ENCODE results near the gene TBC1D17. TPM values are rescaled to one million over a fixed set of nuclear protein-coding genes. Genes with fewer than 3 reads are reported as not detected.

The TBC1D17 gene
- polyA plus RNA-seq, 3 donors from 2014 or later: 7.1 to 18.4 (median 7.3) TPM

GRCh38 chr19:49860336-49861102 is 17.0 kb upstream of the TBC1D17 start:
- Mint-ChIP-seq H3K36me3 (peaks cover 0 to 4% (median 4%) of the 10 kb centered on the region in 3 donors), H3K4me3 (no peak overlapping the region), H3K27me3 (ENCODE audit: low read depth in 3 of 3) (peaks cover 3 to 6% (median 4%) of the 10 kb centered on the region in 3 donors), H3K9me3 (no peaks in the 10 kb centered on the region), H3K27ac (peak overlapping the region in 1 of 6 donors; percentile 7), H3K4me1 (peaks cover 11 to 12% of the 10 kb centered on the region in 2 donors)
- DNase-seq: no peak

DNA sequence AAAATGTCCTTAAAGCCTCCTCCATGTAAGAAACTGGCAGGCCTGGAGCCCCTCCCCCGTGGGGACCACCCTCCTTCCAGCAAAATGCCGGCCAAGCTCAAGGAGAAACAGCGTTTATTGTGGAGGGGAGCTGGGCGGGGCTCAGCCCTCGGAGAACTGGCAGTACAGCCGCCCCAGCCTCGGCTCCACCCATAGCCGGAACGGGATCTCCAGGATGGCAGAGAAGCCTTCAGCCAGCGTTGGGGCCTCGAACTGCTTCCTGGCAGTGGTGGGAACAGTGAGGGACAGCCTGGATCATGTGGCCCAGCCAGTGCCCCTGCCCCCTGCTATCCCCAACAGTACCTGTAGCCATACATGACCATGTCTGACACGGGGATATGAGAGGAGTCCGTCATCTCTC is 16.4 kb upstream of the TBC1D17 start:
- Mint-ChIP-seq H3K9me3 (no peaks in the 10 kb centered on the region), H3K4me1 (peaks cover 14 to 17% of the 10 kb centered on the region in 2 donors), H3K4me3 (no peak overlapping the region), H3K27ac (peak overlapping the region in 2 of 6 donors; percentile 7 to 45), H3K36me3 (peaks cover 0 to 4% (median 4%) of the 10 kb centered on the region in 3 donors), H3K27me3 (ENCODE audit: low read depth in 3 of 3) (peaks cover 3 to 6% (median 4%) of the 10 kb centered on the region in 3 donors)
- no peak for DNase-seq

- H3K4me3 Mint-ChIP-seq: no peak overlapping the region
- peaks cover 21 to 24% of the 10 kb centered on the region in 2 donors for H3K4me1 Mint-ChIP-seq
- H3K27me3 Mint-ChIP-seq (ENCODE audit: low read depth in 3 of 3): peaks cover 3 to 7% (median 4%) of the 10 kb centered on the region in 3 donors
- no peak for DNase-seq
- H3K27ac Mint-ChIP-seq: peak overlapping the region in 1 of 6 donors; percentile 48
- H3K36me3 Mint-ChIP-seq: peaks cover 0 to 4% (median 4%) of the 10 kb centered on the region in 3 donors
- H3K9me3 Mint-ChIP-seq: no peaks in the 10 kb centered on the region
These were observed 15.7 kb upstream of the TBC1D17 start for GRCh38 chr19:49861541-49862378.

GRCh38 chr19:49862391-49863253 is 14.9 kb upstream of the TBC1D17 start:
- no peak overlapping the region for H3K27ac Mint-ChIP-seq
- DNase-seq: no peak
- H3K36me3 Mint-ChIP-seq: peaks cover 0 to 4% (median 4%) of the 10 kb centered on the region in 3 donors
- no peak overlapping the region for H3K4me3 Mint-ChIP-seq
- peaks cover 27 to 32% of the 10 kb centered on the region in 2 donors for H3K4me1 Mint-ChIP-seq
- peaks cover 6 to 12% (median 8%) of the 10 kb centered on the region in 3 donors for H3K27me3 Mint-ChIP-seq (ENCODE audit: low read depth in 3 of 3)
- H3K9me3 Mint-ChIP-seq: no peaks in the 10 kb centered on the region

DNA sequence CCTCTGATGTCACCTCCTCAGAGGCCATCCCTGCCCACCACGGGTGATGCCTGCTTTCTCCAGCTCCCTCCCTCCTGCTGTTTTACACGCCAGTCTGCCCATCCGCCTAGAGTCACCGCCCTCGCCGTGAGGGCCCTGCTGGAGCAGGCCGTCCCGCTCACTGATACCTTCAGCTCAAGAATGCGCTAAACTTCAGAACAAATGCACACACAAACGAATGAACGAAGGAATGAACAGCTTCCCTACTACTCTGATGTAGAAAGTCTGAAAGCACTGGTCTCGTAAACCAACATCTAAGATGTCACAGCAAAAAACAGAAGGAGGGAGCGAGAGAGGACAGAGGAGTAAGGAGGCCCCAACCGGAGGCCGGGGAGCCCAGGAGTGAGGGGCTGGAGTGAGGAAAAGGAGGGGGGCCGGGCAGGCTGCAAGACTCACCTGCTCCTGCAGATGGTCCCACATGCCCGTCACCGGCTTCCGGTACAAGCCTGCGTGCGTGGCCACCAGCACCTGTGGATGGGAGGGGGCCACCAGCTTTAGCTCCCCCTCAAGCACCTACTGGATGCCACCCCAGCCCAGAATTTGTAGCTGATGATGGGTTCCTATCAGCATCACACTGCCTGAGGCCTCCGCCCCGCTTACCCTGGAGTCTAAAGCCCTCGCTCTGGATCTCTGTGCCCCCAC is 14.1 kb upstream of the TBC1D17 start:
- peaks cover 9 to 17% (median 13%) of the 10 kb centered on the region in 3 donors for H3K27me3 Mint-ChIP-seq (ENCODE audit: low read depth in 3 of 3)
- H3K27ac Mint-ChIP-seq: no peak overlapping the region
- no peak overlapping the region for H3K4me3 Mint-ChIP-seq
- peaks cover 0 to 4% (median 4%) of the 10 kb centered on the region in 3 donors for H3K36me3 Mint-ChIP-seq
- no peak for DNase-seq
- peaks cover 35 to 40% of the 10 kb centered on the region in 2 donors for H3K4me1 Mint-ChIP-seq
- H3K9me3 Mint-ChIP-seq: no peaks in the 10 kb centered on the region

DNA sequence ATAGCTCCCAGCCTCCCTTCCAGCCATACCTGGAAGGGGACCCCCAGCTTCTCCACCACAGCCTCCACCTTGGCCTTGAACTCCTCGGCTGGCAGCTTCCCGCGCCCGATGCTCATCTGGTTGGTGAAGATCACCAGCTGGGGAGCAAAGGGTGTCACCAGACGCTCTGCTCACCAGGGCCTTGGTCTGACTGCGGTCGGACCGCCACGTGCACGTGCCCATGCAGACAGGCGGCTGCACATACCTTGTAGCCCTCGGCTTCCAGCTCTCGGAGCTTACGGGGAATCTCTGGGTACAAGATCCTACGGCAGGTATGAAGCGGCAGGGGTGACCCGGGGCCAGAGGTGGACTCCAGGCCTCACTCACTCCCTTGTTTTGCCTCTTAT is 13.6 kb upstream of the TBC1D17 start:
- no peak for DNase-seq
- Mint-ChIP-seq H3K4me3 (peak overlapping the region in 1 of 5 donors; percentile 21), H3K27me3 (ENCODE audit: low read depth in 3 of 3) (peaks cover 9 to 17% (median 13%) of the 10 kb centered on the region in 3 donors), H3K4me1 (peaks cover 39 to 43% of the 10 kb centered on the region in 2 donors), H3K36me3 (peaks cover 0 to 4% (median 4%) of the 10 kb centered on the region in 3 donors), H3K9me3 (no peaks in the 10 kb centered on the region), H3K27ac (peak overlapping the region in 1 of 6 donors; percentile 34)

DNA sequence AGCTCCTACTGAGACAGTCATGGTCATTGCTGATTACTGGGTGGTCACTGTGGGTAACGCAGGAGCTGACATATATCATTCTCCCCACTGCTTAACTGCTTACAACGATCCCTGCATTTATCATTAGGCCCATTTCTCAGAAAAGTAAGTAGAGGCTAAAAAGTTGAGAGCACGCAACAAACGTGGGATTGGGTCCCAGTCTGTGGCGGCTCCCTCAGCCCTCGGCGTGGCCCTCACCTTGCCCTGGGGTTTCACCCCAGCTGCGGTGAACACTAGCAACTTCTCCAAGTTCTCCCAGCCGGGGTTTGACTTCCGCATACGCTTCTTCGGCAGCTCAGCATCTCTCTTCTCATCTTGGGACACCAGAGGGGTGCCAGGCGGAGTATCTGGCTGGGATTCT is 12.6 kb upstream of the TBC1D17 start:
- Mint-ChIP-seq H3K9me3 (no peaks in the 10 kb centered on the region), H3K4me3 (peak overlapping the region in 1 of 5 donors; percentile 68), H3K36me3 (peaks cover 0 to 4% (median 4%) of the 10 kb centered on the region in 3 donors), H3K27me3 (ENCODE audit: low read depth in 3 of 3) (peaks cover 9 to 17% (median 11%) of the 10 kb centered on the region in 3 donors), H3K4me1 (peaks cover 39 to 43% of the 10 kb centered on the region in 2 donors), H3K27ac (no peak overlapping the region)
- no peak for DNase-seq

GRCh38 chr19:49866933-49867782 is 10.3 kb upstream of the TBC1D17 start, which contains the start of gene PNKP:
Gene PNKP (minus strand): TSS chr19:49867576. CDS start chr19:49867204, 372 bp downstream.
- Mint-ChIP-seq H3K4me1 (peaks cover 56% of the 10 kb centered on the region in 2 donors), H3K27ac (peak within 1 kb of the TSS in 3 of 6 donors; percentile 90 to 99 (median 98)), H3K4me3 (peak within 1 kb of the TSS in 1 of 5 donors; percentile 100)

DNA sequence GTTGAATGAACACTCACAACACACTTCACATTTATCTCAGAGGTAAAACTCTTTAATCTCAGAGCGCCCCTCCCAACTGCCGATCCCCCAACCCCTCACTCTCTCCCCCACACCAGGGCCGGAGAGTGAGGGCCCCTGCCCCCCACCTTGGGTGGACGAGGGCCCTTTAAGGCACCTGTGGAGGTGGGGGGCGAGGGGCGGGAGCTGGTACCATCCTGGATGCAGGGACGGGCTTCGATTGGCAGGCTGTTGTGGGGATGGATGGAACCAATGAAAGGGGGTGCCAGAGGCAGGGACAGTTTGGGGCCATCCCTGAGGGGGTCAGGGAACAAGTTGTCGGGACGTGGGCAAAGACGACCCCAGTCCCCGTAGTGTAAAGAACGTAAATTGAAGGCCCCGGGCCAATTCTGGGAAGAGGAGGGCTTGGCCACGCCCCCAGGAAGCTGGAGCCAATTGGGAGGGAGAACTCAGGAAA is 8.5 kb upstream of the TBC1D17 start:
- H3K4me3 Mint-ChIP-seq: no peak overlapping the region

More at GRCh38 chr19:49866933-49867782, 10.3 kb upstream of the TBC1D17 start, which contains the start of gene PNKP:
- peaks cover 9 to 13% (median 10%) of the 10 kb centered on the region in 3 donors for H3K27me3 Mint-ChIP-seq (ENCODE audit: low read depth in 3 of 3)
- no peaks in the 10 kb centered on the region for H3K9me3 Mint-ChIP-seq
- peak; percentile 89 to 92 (median 90) for DNase-seq
- H3K36me3 Mint-ChIP-seq: peaks cover 0 to 4% (median 4%) of the 10 kb centered on the region in 3 donors

GRCh38 chr19:49869484-49870308 is 7.8 kb upstream of the TBC1D17 start:
- Mint-ChIP-seq H3K9me3 (no peaks in the 10 kb centered on the region), H3K36me3 (no peaks in the 10 kb centered on the region), H3K27me3 (ENCODE audit: low read depth in 3 of 3) (peaks cover 6 to 12% (median 10%) of the 10 kb centered on the region in 3 donors), H3K4me1 (peaks cover 53% of the 10 kb centered on the region in 2 donors), H3K4me3 (peak overlapping the region in 1 of 5 donors; percentile 89), H3K27ac (peak overlapping the region in 4 of 6 donors; percentile 87 to 91 (median 91))
- peak; percentile 96 to 97 (median 96) for DNase-seq

More for the DNA sequence above, 8.5 kb upstream of the TBC1D17 start:
- H3K27me3 Mint-ChIP-seq (ENCODE audit: low read depth in 3 of 3): peaks cover 6 to 12% (median 10%) of the 10 kb centered on the region in 3 donors
- DNase-seq: no peak
- peak overlapping the region in 1 of 6 donors; percentile 99 for H3K27ac Mint-ChIP-seq
- peaks cover 53 to 57% of the 10 kb centered on the region in 2 donors for H3K4me1 Mint-ChIP-seq
- H3K36me3 Mint-ChIP-seq: no peaks in the 10 kb centered on the region
- no peaks in the 10 kb centered on the region for H3K9me3 Mint-ChIP-seq
